Testis (tissue), 3 donors: Measurements from ENCODE around the gene CTDP1. TPM values are rescaled to one million over a fixed set of nuclear protein-coding genes. Genes with fewer than 3 reads are reported as not detected.

Experiments used
- DNase-seq: peaks from one replicate; pipeline ENCODE4 v3.0.0-alpha.2; 2019
- H3K27ac ChIP-seq, 2 donors: fragments of 200-600 bp; sonication (generic); one replicate each; pipeline ENCODE4 v1.5.1; 2019
- H3K27me3 ChIP-seq: fragments of 200-600 bp; sonication (generic); one replicate; pipeline ENCODE4 v1.5.1; 2019
- H3K36me3 ChIP-seq: fragments of 200-600 bp; sonication (generic); one replicate; pipeline ENCODE4 v1.5.1; 2017; ENCODE audit warnings: low read depth; ENCODE audit errors: missing control alignments
- H3K4me1 ChIP-seq: fragments of 200-600 bp; sonication (generic); one replicate; pipeline ENCODE4 v1.5.1; 2019
- H3K4me3 ChIP-seq, 2 donors: fragments of 200-600 bp; sonication (generic); one replicate each; pipeline ENCODE4 v1.5.1; 2017 to 2019
- H3K9me3 ChIP-seq: fragments of 200-600 bp; sonication (generic); one replicate; pipeline ENCODE4 v1.5.1; 2017
- POLR2A ChIP-seq: fragments of 450-650 bp; IDR thresholded peaks from one replicate; pipeline ENCODE4 v1.6.1; 2017; ENCODE audit warnings: antibody characterized with exemption, mild to moderate bottlenecking, moderate library complexity
- WGBS, 2 donors: methylation state at CpG; one replicate each; pipeline ENCODE4 v1.1.5; 2018; 5-methylcytosine and 5-hydroxymethylcytosine counted together
- intact Hi-C: fragments of 100-400 bp; cut with DNase I; formaldehyde crosslinking; loops from one replicate; pipeline ENCODE4 v1.15.1; 2023; ENCODE audit warnings: low total_unique reads
- polyA plus RNA-seq: library from polyadenylated mRNA; stranded (reverse); fragments of 350-450 nt; fragmentation: Illumina TruSeq; extraction: RNeasy Lipid Tissue Mini Kit (QIAGEN cat#74804); gene quantifications from one replicate; pipeline ENCODE4 v1.2.3, GENCODE V29; 2014; ENCODE audit warnings: low read depth, low replicate concordance; ENCODE audit not compliant: insufficient read depth
- total RNA-seq, 2 donors: library from RNA; depleted of rRNA; stranded (reverse); fragments of >200 nt; gene quantifications; one replicate each; pipeline ENCODE4 v1.2.3, GENCODE V29; 2016
- TF ChIP-seq, protein P1 (sequence below), 3 experiments: fragments of 450-650 bp in 2 of 3; fragments of 200-600 bp in 1 of 3; sonication (generic) in 1 of 3; IDR thresholded peaks; one replicate each; pipeline ENCODE4 v1.5.1; 2016 to 2019; ENCODE audit warnings: antibody characterized with exemption in 3 of 3, mild to moderate bottlenecking in 2 of 3, moderate library complexity in 1 of 3

CTDP1 gene
- total and polyA plus RNA-seq, 3 donors from 2014 or later: 41.0 to 51.0 (median 47.2) TPM

DNA sequence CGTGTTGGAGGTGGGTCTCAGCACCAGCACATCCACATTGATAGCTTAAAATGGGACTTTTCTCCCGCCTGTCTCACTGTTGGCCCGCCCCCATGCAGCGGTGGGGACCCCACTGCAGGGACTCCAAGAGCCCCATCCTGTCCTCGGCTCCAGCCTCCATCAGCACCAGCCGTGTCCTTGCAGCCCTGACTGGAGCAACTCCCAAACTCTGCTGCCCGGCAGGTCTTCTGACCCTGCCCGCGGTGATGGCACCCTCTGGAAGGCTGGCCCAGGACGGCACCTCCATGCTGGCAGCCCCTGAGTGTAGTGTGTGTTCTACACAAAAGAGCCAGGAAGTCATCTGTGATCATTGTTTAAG lies 76.5 kb downstream of the CTDP1 start:
- Histone ChIP-seq H3K27me3 (no peaks in the 10 kb centered on the region), H3K36me3 (no peaks in the 10 kb centered on the region), H3K4me3 (no peak overlapping the region), H3K4me1 (no peaks in the 10 kb centered on the region), H3K9me3 (no peaks in the 10 kb centered on the region), H3K27ac (no peak overlapping the region)
- no peak for TF ChIP-seq POLR2A
- TF ChIP-seq, protein P1, sequence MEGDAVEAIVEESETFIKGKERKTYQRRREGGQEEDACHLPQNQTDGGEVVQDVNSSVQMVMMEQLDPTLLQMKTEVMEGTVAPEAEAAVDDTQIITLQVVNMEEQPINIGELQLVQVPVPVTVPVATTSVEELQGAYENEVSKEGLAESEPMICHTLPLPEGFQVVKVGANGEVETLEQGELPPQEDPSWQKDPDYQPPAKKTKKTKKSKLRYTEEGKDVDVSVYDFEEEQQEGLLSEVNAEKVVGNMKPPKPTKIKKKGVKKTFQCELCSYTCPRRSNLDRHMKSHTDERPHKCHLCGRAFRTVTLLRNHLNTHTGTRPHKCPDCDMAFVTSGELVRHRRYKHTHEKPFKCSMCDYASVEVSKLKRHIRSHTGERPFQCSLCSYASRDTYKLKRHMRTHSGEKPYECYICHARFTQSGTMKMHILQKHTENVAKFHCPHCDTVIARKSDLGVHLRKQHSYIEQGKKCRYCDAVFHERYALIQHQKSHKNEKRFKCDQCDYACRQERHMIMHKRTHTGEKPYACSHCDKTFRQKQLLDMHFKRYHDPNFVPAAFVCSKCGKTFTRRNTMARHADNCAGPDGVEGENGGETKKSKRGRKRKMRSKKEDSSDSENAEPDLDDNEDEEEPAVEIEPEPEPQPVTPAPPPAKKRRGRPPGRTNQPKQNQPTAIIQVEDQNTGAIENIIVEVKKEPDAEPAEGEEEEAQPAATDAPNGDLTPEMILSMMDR (IDR thresholded peaks at IDR 0.05): no peak
- 96 to 100% methylated on average over 5 to 10 of the region's 10 CpGs for WGBS, 2 donors
- DNase-seq: no peak
- intact Hi-C loops: no loop called here

DNA sequence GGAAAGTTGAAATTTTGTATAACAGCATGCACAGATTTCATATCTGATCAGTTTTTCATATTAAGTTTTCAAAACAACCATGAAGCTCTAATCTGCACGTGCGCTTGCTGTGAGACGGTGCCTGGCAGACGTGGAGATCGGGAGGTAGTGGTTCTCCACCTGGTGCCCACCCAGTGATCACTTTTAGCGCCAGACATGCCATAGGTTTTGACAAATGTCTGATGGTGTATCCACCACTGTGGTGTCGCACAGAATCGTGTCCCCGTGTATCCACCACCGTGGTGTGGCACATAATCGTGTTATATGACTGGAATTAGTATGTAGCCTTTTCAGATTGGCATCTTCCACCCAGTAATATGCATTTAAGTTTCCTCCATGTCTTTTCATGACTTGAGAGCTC lies 77.2 kb downstream of the CTDP1 start:
- Histone ChIP-seq H3K4me3 (no peak overlapping the region), H3K27ac (no peak overlapping the region), H3K4me1 (no peaks in the 10 kb centered on the region), H3K9me3 (no peaks in the 10 kb centered on the region), H3K36me3 (no peaks in the 10 kb centered on the region), H3K27me3 (no peaks in the 10 kb centered on the region)
- DNase-seq: peak; percentile 11
- intact Hi-C loops: no loop called here
- no peak for TF ChIP-seq POLR2A
- TF ChIP-seq, protein P1 (IDR thresholded peaks at IDR 0.05): no peak
- WGBS, 2 donors: 94% methylated on average over 11 of the region's 11 CpGs

DNA sequence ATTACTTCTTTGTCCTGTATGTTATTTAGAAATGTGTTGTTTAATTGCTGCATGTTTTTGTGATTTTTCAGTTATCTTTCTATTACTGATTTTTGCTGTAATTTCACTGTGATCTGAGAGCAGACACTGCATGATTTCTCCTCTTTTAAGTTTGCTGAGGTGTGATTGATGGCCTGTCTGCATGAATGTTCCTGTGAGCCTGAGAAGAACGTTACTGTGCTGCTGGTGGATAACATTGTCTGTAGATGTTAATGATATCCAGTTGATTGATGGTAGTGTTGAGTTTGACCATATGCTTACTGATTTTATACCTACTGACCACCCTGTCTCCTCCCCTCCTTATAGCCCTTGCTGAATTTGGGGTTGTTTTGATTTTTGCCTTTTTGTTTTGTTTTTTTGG lies 80.7 kb downstream of the CTDP1 start:
- no peak for DNase-seq
- WGBS, 2 donors: 13 to 32% methylated on average over 1 of the region's 1 CpG
- H3K4me3 ChIP-seq: no peak overlapping the region

DNA sequence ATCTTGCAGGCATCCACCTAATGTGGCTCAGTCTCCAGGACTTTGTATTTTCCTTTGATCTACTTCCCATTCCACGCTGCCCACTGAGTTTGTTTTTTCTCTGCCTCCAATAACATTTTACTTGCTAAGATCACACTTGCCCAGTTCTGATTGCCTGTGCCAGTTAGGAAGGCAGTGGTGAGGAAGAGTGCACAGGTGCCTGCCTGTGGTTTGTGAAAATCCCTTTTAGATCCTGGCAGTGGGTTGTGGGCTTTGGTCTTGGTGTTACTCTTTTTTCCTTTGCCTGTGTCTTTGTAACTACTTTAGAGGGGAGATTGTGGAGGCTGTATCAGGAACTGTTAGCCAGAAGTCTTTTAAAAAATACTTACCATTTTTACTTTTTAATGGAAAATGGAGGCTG lies 81.3 kb downstream of the CTDP1 start:
- no peaks in the 10 kb centered on the region for H3K36me3 ChIP-seq
- H3K4me3 ChIP-seq: no peak overlapping the region
- H3K27me3 ChIP-seq: no peaks in the 10 kb centered on the region
- TF ChIP-seq POLR2A: no peak
- TF ChIP-seq, protein P1 (IDR thresholded peaks at IDR 0.05): no peak
- H3K27ac ChIP-seq: no peak overlapping the region
- no peaks in the 10 kb centered on the region for H3K4me1 ChIP-seq
- DNase-seq: no peak
- no peaks in the 10 kb centered on the region for H3K9me3 ChIP-seq
- intact Hi-C loops: no loop called here
- 87 to 94% methylated on average over 1 of the region's 1 CpG for WGBS, 2 donors

More for the DNA sequence above, 80.7 kb downstream of the CTDP1 start:
- no peaks in the 10 kb centered on the region for H3K4me1 ChIP-seq
- no peak overlapping the region for H3K27ac ChIP-seq
- no peaks in the 10 kb centered on the region for H3K9me3 ChIP-seq
- no peaks in the 10 kb centered on the region for H3K27me3 ChIP-seq
- TF ChIP-seq, protein P1 (IDR thresholded peaks at IDR 0.05): no peak
- no peak for TF ChIP-seq POLR2A
- intact Hi-C loops: no loop called here
- no peaks in the 10 kb centered on the region for H3K36me3 ChIP-seq

DNA sequence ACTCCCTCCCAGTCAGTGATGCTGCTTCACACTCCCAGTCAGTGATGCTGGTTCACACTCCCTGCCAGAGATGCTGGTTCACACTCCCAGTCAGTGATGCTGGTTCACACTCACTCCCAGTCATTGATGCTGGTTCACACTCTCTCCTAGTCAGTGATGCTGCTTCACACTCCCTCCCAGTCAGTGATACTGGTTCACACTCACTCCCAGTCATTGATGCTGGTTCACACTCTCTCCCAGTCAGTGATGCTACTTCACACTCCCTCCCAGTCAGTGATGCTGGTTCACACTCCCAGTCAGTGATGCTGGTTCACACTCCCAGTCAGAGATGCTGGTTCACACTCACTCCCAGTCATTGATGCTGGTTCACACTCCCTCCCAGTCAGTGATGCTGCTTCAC lies 83.8 kb downstream of the CTDP1 start:
- Histone ChIP-seq H3K4me1 (no peaks in the 10 kb centered on the region), H3K27ac (no peak overlapping the region), H3K4me3 (no peak overlapping the region), H3K36me3 (no peaks in the 10 kb centered on the region), H3K27me3 (no peaks in the 10 kb centered on the region), H3K9me3 (no peaks in the 10 kb centered on the region)
- TF ChIP-seq, protein P1 (IDR thresholded peaks at IDR 0.05): no peak
- DNase-seq: no peak
- intact Hi-C loops: no loop called here
